Measurements from ENCODE around the gene AGT.
"Not testable (repeated sequence)": the region's sequence is repeated elsewhere in the genome, so short reads cannot be mapped to it uniquely, and the experiment has no call there.

The AGT gene

DNA sequence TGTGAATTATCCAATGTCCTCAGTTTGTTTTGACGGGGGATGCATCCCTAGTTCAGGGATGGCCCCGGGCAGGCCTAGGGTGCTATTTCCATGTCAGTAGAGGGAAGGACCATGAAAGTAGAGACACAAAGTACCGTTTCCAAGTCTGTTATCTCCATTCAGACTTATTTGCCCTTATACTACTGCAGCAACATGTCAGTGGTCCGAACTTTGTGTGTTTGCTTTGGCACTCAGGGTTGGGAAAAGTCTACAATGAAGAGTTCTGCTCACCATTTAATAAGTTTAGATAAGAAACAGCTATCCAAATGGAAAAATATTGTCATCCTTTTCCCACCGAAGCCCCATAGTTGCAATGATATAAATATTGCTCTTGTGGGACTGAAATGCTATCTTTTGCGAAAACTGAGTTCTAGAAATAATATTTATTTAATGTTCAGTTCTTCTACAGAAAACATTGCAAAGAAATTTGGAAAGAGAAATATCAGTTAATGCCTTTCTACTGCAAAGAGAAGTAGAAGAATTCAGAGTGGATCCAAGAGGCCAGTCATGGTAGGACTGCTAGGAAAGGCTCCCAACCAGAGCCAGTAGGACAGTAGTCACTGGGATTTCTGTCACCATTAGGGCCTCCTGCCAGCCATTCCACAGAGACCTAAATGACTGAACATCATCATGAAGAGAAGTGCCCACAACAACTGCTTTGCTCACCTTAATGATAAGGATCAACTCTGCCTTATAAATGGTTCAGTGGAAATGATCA lies 11.5 kb upstream of the AGT start:
- H3K4me2 ChIP-seq (ENCODE audit: low read depth, low read length, poor library complexity, severe bottlenecking) = no peak overlapping the region
- H3F3A ChIP-seq (ENCODE audit: insufficient read depth) = no peaks in the 10 kb centered on the region
- no peak overlapping the region for H3K27ac ChIP-seq (ENCODE audit: low read depth, low read length)
- H3K4me3 ChIP-seq (ENCODE audit: insufficient read depth, low read length, poor library complexity, severe bottlenecking) = no peak overlapping the region
- no peaks in the 10 kb centered on the region for H3K27me3 ChIP-seq (ENCODE audit: low read length)
- H3K79me2 ChIP-seq (ENCODE audit: insufficient read depth, low read length) = no peaks in the 10 kb centered on the region
- no peaks in the 10 kb centered on the region for H3K9me3 ChIP-seq (ENCODE audit: insufficient read depth, low read length)
- H3K9me2 ChIP-seq (replicated peaks; ENCODE audit: insufficient read depth, low read length) = no peaks in the 10 kb centered on the region
- no peak for TF ChIP-seq EZH2phosphoT487 (conservative IDR thresholded peaks at IDR 0.05; ENCODE audit: low read length)
- no peaks in the 10 kb centered on the region for H4K20me1 ChIP-seq (ENCODE audit: low read depth, low read length)
- no peak overlapping the region for H2AFZ ChIP-seq (ENCODE audit: low read depth, low read length, severe bottlenecking)
- no peaks in the 10 kb centered on the region for H3K36me3 ChIP-seq (ENCODE audit: low read length)
- H3K9ac ChIP-seq (ENCODE audit: low read length) = no peak overlapping the region

DNA sequence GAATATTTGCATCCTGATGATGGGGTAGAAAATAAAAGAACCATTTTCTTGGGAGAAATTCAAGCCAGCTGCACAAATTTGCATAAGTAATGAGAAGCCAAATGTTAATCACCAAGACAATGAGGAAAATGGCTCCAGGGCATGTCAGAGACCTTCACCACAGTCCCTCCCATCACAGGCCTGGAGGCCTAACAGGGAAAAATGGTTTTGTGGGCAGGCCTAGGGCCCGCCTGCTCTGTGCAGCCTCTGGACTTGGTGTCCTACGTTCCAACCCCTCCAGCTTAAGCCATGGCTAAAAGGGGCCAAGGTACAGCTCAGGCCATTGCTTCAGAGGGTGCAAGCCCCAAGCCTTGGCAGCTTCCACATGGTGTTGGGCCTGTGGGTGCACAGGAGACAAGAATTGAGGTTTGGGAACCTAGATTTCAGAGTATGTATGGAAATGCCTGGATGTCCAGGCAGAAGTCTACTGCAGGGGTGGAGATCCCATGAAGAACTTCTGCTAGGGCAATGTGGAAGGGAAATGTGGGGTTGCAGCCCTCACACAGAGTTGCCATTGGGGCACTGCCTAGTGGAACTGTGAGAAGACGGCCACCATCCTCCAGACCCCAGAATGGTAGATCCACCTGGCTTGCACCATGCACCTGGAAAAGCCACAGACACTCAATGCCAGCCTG lies 8.1 kb upstream of the AGT start:
- H3K79me2 ChIP-seq (ENCODE audit: insufficient read depth, low read length) = not testable (repeated sequence)

DNA sequence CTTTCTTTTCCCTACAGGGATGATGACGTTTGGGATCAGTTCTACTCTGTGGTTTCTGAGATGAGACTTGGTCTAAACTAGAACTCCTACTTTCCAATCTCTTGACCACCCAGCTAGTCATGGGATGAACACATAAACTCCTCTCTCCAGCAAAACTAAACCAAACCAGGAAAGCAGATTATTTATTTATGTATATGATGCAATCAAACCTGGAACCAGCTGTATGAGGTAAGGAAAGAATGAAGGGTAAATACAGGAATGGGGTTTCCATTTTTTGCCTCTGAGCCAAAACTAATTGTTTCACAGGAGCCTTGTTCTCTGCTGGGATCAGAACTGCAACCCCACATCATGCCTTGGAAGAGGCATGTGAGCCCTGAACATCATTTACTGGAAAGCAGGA lies 3.3 kb upstream of the AGT start:
- Histone ChIP-seq H3K36me3 (ENCODE audit: low read length) (no peaks in the 10 kb centered on the region), H3K9ac (ENCODE audit: low read length) (no peak overlapping the region), H4K20me1 (ENCODE audit: low read depth, low read length) (no peaks in the 10 kb centered on the region), H3K4me2 (ENCODE audit: low read depth, low read length, poor library complexity, severe bottlenecking) (no peak overlapping the region), H3K9me2 (replicated peaks; ENCODE audit: insufficient read depth, low read length) (no peaks in the 10 kb centered on the region), H3F3A (ENCODE audit: insufficient read depth) (no peaks in the 10 kb centered on the region), H3K4me3 (ENCODE audit: insufficient read depth, low read length, poor library complexity, severe bottlenecking) (no peak overlapping the region), H3K27me3 (ENCODE audit: low read length) (no peaks in the 10 kb centered on the region), H3K27ac (ENCODE audit: low read depth, low read length) (no peak overlapping the region), H3K79me2 (ENCODE audit: insufficient read depth, low read length) (no peaks in the 10 kb centered on the region), H2AFZ (ENCODE audit: low read depth, low read length, severe bottlenecking) (no peak overlapping the region), H3K9me3 (ENCODE audit: insufficient read depth, low read length) (no peaks in the 10 kb centered on the region)
- TF ChIP-seq, protein P1, sequence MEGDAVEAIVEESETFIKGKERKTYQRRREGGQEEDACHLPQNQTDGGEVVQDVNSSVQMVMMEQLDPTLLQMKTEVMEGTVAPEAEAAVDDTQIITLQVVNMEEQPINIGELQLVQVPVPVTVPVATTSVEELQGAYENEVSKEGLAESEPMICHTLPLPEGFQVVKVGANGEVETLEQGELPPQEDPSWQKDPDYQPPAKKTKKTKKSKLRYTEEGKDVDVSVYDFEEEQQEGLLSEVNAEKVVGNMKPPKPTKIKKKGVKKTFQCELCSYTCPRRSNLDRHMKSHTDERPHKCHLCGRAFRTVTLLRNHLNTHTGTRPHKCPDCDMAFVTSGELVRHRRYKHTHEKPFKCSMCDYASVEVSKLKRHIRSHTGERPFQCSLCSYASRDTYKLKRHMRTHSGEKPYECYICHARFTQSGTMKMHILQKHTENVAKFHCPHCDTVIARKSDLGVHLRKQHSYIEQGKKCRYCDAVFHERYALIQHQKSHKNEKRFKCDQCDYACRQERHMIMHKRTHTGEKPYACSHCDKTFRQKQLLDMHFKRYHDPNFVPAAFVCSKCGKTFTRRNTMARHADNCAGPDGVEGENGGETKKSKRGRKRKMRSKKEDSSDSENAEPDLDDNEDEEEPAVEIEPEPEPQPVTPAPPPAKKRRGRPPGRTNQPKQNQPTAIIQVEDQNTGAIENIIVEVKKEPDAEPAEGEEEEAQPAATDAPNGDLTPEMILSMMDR (IDR thresholded peaks at IDR 0.05; ENCODE audit: insufficient read depth, low read length, poor library complexity, severe bottlenecking) = no peak
- TF ChIP-seq EZH2phosphoT487 (conservative IDR thresholded peaks at IDR 0.05; ENCODE audit: low read length) = no peak

More for the DNA sequence above, 8.1 kb upstream of the AGT start:
- not testable (repeated sequence) for H3K4me3 ChIP-seq (ENCODE audit: insufficient read depth, low read length, poor library complexity, severe bottlenecking); H3K9me2 ChIP-seq (replicated peaks; ENCODE audit: insufficient read depth, low read length); H3F3A ChIP-seq (ENCODE audit: insufficient read depth); H3K4me2 ChIP-seq (ENCODE audit: low read depth, low read length, poor library complexity, severe bottlenecking); H3K9me3 ChIP-seq (ENCODE audit: insufficient read depth, low read length); H4K20me1 ChIP-seq (ENCODE audit: low read depth, low read length); H3K36me3 ChIP-seq (ENCODE audit: low read length); H2AFZ ChIP-seq (ENCODE audit: low read depth, low read length, severe bottlenecking); H3K27me3 ChIP-seq (ENCODE audit: low read length); H3K27ac ChIP-seq (ENCODE audit: low read depth, low read length); H3K9ac ChIP-seq (ENCODE audit: low read length)

DNA sequence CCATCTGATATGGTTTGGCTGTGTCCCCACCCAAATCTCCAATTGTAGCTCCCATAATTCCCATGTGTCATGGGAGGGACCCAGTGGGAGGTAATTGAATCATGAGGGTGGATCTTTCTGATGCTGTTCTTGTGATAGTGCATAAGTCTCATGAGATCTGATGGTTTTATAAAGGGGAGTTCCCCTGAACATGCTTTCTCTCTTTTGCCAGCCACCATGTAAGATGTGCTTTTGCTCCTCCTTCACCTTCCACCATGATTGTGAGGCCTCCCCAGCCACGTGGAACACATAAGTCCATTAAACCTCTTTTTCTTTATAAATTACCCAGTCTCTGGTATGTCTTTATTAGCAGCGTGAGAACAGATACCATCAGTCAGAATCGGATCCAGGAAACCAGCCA lies 2.5 kb upstream of the AGT start:
- not testable (repeated sequence) for H3K79me2 ChIP-seq (ENCODE audit: insufficient read depth, low read length); H3K9me3 ChIP-seq (ENCODE audit: insufficient read depth, low read length); H3K27me3 ChIP-seq (ENCODE audit: low read length); H3F3A ChIP-seq (ENCODE audit: insufficient read depth); H4K20me1 ChIP-seq (ENCODE audit: low read depth, low read length); H3K36me3 ChIP-seq (ENCODE audit: low read length); H3K9ac ChIP-seq (ENCODE audit: low read length); H3K4me3 ChIP-seq (ENCODE audit: insufficient read depth, low read length, poor library complexity, severe bottlenecking); H3K9me2 ChIP-seq (replicated peaks; ENCODE audit: insufficient read depth, low read length); H3K4me2 ChIP-seq (ENCODE audit: low read depth, low read length, poor library complexity, severe bottlenecking); H3K27ac ChIP-seq (ENCODE audit: low read depth, low read length); H2AFZ ChIP-seq (ENCODE audit: low read depth, low read length, severe bottlenecking)

Data from SU-DHL-6 (cell line).